EH (cell line): ENCODE data around the gene DNASE1L1.

Experiments used
- DNase-seq: peaks from one replicate; pipeline ENCODE4 v3.0.0-alpha.2; 2015; ENCODE audit warnings: low read depth

The DNASE1L1 gene

DNA sequence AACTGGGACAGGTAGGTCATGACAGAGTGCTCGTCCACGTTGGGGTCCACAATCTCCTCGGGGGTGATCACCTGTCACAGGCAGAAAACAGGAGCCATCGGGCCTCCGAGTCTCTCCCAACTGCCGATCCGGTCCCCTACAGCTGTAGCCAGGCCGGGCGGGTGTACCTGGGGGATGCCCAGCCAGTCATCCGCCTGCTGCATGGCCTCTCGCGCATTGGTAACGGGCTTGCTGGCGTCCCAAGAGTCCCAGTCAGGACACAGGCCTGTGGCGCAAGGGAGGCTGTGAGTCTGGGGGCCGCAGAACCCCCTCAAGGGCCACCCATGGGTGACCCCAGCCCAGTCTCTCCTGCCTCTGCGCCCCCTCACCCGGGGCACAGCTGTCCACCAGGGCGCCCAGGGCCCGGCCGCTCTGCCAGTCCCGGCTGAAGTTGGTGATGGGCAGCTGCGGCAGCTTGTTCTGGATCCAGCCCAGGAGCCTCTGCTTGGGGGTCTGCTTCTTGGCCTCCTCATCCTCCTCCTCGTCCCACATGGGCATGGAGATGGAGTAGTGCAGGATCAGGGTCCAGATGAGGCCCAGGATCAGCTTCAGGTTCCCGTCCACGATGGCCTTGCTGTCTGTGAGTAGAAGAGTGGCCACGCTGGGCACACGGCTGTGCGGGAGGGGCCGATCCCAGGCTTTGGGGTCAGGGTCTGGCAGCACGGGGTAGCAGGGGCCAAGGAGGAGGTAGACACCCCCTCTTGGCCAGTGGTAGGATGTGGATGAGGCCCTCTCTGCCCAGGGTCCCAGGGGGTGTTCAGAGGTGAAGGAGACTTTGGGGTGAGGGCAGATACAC lies 41.4 kb downstream of the DNASE1L1 start:
- no peak for DNase-seq

DNA sequence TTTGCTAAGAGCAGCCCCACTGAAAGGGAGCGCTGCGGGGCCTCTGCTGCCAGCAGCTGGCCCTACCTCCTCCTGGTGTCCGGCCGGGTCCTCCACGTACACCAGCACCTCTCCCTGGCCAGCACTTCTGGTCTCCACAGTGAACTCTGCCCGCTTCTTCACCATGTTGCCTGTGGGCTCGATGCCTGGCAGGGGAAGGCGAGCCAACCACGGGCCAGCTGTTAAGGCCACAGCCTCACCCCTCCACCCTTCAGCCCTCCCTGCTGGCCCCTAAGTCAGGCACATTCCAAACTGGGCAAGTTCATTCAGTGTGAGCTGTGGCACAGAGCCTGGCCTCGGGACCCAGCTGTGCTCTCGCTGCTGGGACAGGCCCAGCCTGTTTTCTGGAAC lies 42.4 kb downstream of the DNASE1L1 start:
- peak; percentile 23 for DNase-seq

DNA sequence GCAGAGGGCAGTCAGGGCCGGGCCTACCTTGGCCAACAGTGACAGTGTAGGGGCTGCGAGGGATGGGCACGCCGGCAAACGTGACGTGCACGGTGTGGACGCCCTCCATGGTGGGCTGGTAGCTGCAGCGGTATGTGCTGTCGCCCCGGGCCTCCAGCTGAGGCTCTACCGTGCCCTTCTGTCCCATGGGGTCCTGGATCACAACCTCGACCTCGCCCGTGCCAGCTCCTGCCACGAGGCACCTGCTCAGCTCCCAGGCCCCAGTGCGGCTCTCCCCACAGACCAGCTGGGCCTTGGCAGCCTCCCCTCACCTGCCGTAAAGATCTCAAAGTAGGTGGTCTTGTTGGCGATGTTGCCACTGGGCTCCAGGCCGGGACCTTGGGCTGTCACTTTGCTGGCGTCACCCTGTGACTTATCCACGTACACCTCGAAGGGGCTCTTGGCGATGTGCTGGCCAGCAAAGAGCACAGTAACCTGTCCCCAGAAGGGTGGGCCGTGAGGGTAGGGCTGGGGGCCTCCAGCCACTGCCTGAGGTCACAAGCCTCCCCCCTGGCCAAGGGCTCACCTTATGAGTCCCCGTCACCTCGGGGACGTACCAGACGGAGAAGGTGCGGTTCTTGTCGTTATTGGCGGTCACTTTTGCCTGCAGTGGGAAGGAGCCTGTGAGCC lies 42.9 kb downstream of the DNASE1L1 start:
- DNase-seq = no peak

DNA sequence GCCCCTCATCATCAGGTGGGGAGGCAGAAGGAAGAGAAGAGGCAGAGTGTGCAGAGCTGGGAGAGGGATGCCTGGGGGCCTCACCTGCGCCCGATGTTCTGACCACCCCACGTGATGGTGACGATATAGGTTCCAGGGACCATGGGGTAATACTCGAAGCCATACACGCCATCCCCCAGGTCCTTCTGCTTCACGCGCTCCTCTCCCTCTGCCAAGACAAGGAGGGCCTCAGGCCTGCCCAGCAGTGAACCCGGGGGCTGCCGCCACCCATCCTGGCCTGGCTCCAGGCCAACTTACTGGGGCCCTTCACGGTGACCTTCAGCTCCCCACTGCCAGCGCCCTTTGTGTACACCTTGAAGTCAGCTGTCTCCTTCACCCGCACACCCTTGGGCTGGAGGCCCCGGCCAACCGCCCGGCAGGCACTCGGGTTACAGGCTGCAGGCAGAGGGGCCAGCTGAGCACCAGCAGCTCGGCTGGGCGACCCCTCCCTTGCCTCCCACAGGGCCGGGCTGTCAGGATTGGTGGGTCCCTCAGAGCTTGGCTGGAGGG lies 43.9 kb downstream of the DNASE1L1 start:
- peak; percentile 17 for DNase-seq

DNA sequence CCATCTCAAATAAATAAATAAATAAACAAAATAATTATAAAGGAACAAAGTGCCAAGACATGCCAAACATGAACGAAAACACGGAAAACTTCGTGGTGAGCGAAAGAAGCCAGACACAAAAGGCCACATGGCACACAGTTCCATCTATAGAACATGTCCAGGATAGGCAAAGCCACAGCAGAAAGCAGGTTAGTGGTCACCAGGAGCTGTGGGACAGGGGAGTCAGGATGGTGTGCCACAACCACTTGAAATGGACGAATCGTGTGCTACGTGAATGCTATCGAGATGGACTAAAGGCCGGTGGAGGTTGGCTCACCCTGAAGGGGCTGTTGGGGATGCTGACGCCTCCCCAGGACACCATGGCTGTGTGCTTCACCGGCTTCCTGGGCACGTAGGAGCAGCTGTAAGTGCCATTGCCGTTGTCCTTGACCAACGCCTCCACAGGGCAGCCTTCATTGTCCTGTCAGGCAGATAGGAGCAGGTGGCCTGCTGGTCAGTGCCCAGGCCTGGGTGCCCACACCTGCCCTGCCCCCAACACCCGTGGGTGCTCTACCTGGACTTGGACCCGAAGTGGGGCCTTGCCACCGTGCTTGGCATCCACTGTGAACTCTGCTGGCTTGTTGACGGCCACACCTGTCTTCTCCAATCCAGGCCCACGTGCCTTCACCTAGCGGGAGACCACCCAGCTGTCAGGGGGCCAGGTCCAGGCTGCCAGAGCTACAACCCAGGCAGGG lies 45.2 kb downstream of the DNASE1L1 start:
- peak; percentile 16 for DNase-seq

DNA sequence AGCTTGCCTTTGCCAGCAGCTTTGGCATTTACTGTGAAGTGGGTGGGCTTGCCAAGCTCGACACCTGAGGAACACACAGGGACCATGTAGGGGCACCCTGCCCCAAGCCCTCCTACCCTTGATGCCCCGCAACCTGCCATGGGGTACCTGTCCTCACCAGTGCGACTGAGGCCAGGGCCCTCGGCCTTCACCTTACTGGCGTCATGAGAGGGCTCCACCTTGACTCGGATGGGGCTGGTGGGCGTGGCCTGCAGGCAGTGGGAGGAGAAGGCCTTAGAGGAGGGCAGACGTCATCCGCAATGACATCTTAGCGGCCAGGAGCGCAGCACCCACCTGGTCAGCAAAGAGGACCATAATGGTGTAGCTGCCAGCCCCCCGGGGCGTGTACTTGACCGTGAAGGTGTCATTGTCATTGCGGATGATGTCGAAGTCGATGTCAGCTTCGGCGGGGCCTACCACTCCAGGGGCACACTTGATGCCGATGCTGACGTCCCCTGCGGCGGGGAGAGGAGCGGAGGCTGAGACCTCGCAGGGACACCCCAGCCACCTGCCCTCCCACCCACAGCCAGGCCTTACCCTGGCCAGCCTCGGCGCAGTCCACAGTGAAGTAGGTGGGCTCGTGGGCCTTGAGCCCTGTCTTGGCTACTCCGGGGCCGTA lies 46.8 kb downstream of the DNASE1L1 start:
- DNase-seq = peak; percentile 14

DNA sequence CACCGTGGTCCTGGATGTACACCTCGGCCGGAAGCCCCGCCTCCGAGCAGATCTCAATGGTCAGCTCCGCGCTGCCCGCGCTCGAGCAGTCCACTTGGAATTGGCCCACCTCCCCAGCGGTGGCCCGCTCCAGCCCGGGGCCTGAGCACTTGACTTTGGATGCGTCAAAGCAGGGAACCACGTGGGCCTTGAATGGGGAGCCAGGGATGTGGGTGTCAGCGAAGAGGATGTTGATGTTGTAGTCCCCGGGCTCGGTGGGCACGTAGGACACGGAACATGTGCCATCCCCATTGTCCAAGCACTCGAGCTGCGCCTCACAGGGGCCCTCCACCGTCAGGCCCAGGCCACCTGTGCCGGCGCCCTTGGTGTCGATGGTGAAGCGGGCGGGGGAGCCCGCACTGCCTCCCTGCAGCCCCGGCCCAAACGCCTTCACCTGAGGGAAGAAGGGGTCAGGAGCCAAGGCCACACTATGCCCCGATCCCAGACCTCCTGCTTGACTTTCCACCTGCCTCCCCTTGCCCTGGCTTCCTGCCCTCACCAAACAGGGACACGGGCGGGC lies 48.8 kb downstream of the DNASE1L1 start:
- no peak for DNase-seq

DNA sequence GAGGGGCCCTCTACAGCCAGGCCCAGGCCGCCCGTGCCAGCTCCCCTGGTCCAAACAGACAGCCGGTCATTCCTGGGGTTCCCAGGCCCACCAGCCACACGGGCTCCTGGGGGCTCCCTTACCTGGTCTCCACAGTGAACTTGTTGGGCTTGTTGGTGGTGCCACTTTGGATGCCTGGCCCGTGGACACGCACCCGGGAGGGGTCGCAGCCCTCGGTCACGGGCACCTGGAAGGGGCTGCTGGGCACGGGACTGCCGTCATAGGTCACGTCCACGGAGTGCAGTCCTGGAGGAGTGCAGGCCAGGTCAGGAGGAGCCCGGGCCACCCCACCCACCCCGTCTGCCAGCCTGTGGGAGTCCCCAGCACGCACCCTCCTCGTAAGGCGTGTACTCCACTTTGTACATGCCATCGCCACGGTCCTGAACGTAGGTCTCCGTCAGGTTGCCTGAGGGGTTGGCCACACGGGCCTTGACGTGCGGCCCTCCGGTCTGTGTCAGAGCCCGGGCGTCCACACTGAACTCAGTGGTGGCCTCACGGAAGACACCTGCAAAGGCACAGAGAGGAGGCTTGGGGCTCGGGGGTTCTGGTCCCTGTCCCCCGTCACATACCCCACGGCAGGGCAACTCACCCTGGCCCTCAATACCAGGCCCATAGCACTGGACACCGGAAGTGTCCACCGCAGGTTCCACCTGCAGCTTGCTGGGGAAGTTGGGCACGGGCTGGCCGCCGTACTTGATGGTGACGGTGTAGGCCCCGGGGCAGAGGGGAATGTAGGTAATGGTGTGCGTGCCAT lies 49.5 kb downstream of the DNASE1L1 start:
- no peak for DNase-seq

DNA sequence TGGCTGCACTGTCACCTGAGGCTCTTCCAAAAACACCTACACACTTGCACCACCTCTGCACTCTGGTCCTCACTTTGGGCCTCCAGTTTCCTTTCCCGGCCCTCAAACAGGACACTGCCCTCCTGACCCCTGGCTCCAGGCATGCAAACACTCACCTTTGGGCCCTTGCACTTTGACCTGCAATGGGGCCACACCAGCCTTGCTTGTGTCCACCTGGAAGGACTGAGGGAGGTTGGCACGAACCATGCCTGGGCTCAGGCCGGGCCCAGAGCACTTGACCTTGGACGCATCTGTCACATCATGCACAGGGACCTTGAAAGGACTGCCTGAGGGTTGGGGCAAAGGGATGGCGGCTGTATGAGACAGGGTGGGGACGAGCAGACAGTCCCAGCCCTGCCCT lies 50.2 kb downstream of the DNASE1L1 start:
- DNase-seq = peak; percentile 7

DNA sequence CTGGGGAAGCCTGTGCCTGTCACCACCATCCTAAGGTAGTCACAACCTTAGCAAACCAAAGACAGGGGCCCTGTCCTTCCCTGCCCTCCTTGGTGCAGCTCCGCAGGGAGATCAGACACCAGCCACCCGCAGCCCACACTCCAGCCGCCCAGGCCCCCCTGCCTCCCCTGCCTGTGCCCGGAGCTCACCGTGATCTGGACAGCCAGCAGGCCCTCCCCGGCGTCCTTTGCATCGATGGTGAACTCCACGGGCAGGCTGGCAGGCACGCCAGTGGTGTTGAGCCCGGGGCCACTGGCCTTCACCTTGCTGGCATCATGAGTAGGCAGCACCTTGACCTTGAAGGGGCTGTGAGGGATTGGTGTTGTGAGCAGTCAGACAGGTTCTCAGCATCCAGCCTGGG lies 51.0 kb downstream of the DNASE1L1 start:
- DNase-seq = peak; percentile 10

DNA sequence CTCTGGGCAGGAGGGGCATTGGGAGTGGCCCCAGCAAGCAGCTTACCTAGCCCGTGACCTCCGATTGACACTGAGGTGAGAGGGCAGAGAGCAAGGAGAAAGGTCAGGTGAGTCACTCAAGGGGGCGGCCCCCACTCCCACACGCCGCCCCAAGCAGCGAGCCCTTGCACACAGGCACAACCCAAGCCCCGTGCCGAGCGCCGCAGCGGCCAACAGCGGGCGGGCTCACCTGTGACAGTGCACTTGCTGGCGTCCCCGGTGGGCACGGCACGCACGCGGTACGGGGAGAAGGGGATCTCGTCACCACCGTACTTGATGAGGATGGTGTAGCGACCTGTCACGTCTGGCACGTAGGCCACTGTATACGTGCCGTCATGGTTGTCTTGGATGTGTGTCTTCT lies 51.8 kb downstream of the DNASE1L1 start:
- peak; percentile 15 for DNase-seq

DNA sequence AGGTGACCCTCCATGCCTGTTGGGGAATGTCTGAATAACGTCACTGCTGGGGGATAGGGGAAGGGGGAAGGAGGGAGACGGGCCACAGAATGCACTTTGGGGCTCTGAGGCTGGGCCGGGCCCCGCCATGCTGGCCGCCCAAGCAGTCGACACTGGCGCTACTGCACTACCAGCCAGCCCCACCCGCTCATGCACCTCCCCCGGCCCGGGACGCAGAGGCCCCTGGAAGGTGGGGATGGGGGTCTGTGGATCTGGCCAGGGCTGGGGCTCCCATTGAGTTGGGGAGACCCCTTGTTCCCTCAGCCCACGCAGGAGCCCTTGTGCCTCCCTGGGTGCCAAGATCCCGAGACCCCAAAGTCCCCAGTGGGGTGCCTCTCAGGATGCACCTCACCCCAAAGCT lies 52.5 kb downstream of the DNASE1L1 start:
- DNase-seq = peak; percentile 16

DNA sequence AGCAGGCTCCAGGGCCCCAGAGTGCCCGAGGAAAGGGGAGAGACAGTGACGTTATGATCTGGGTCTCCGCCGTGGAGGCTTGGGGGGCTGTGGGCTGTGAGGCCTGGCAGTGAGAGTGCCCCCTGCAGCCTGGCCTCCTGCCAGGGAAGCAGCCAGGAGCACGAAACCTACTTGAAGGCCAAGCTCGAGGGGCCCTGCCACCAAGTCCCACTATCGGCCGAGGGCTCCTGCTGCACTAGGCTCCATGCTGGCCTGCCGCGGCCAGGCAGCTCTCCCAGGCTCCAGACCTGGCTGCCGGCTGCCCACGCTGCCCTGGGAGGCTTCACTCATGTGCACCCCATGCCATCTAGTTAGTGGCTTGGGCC lies 53.3 kb downstream of the DNASE1L1 start:
- DNase-seq = peak; percentile 41

DNA sequence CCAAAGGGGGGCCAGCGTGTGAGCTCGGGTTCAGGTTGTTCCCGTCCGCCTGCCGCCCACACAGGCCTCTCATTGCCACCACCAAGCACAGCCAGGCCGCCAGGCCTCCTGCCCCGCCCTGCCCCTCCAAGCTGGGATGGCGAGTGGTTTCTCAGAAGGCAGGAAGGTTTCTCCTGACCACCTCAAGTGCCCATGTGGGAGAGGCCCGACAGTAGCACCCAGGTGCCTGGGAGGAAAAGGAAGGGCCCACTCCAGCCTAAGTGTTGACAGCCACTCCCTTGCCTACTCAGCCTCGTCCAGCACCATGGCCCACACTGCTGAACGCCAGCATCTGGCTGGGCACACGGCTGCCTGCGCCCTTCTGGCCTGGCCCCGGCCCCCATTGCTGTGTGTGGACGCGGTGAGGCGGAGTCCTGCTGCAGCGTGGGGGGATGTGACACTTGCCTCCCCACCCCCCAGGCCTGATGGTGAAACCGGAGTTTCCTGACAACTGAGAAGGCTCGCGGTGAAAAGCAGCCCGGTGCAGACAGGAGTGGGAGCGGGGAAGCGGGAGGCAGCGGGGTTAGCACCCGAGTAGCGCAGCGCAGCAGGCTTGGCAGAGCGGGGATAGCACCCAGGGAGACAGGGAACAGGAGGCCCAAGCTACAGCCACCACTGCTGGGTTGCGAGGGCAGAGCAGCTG lies 53.8 kb downstream of the DNASE1L1 start:
- peak; percentile 26 for DNase-seq

DNA sequence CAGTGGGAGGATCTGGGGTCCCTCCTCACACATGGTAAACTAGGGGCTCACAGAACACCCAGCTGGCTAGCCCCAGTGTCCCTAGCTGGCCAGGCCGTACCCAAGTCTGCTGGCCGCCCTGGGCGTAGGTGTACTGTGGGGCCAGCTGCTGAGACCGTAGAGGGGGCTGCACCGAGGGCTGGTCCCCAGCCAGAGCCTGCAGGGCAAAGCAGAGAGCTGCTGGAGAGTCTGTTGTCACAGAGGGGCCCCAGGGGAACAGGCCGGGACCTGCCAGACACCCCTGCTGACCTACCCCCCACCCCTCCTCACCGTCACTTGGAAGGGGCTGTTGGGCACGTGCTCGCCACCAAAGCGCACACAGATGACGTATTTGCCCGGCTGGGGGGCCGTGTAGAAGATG lies 54.5 kb downstream of the DNASE1L1 start:
- DNase-seq = no peak

DNA sequence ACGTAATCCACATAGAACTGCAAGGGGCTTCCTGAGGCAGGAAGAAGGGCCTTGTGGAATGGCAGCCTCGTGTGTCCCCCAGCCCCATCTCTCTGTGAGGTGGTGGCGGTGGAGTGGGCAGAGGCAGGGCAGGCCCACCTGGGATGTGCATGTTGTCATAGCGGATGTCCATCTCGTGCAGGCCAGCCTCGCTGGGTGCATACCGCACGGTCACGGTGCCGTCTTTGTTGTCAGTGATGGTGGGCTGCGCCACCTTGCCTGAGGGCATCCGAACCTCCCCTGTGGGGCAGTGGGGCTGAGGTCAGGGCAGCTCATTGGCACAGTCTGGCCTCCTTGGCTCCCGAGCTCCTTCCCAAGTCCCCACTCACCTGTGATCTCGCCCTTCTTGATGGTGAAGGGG lies 55.0 kb downstream of the DNASE1L1 start:
- peak; percentile 18 for DNase-seq

DNA sequence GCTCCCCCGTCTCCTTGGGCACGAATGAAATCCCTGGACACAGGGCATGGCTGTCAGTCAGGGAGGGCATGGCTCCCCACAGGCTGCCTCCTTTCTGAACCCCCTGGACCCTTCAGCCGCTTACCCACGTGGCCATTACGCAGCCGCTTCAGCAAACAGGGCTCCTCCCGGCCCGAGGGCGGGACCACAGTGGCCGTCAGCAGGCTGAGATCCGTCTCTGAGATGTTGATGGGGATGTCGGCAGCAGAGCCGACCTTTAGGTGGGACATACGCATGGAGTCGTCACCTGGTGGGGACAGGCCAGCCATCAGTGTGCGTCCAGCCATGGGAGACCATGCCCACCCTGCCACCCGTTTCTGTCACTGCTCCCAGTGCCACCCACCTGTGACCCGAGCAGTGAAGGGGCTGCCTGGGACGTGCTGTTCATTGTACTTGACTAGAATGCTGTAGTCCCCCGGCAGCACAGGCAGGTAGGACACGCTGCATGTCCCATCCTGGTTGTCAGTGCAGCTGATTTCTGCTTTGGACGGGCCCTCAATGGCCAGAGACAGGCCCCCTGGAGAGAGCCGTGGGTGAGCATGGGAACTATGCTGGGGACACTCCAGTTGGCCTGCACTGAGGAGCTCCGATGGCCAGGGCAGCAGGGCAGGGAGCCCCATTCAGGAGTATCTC lies 55.7 kb downstream of the DNASE1L1 start:
- DNase-seq = peak; percentile 17

DNA sequence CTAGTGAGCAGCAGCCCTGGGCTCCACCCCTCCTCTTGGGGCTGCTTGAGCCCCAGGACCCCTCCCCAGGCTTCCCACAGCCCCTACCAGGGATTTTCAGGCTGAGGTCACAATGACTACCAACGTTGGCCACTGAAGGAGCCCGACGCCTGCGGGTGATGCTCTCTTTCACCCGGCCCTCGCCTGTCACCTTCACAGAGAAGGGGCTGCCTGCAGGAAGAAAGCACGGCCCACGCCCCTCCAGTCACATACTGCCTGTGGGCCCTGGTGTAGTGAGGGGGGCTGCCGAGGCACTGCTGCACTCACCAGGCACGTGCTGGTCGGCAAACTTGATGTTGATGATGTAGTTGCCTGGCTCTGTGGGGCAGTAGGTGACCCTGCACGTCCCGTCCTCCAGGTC lies 56.6 kb downstream of the DNASE1L1 start:
- peak; percentile 18 for DNase-seq

DNA sequence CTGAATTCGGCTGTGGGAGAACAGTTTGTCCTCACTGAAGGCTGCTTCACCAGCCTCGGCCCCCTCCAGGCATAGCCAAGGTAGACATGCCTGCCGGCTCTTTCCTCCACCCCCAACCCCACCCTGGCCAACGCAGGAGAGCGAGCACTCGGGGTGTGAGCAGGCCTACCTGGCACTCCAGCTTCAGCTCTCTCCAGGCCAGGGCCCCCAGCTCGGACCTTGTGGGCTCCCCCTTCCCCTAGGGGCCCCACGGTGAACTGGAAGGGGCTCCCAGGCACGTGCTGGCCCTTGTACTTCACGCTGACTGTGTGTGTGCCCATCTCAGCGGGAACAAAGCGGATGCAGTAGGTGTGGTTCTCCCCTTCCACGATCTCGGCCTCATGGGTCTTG lies 57.0 kb downstream of the DNASE1L1 start:
- DNase-seq = no peak
